Suprapubic skin (tissue), 4 donors: ENCODE measurements around the gene SLC22A23. TPM values are rescaled to one million over a fixed set of nuclear protein-coding genes. Genes with fewer than 3 reads are reported as not detected.

Experiments used
- DNase-seq, 2 donors: peaks; one replicate each; pipeline ENCODE4 v3.0.0-alpha.2; 2019; ENCODE audit warnings: low spot score in 2 of 2
- H3K27ac ChIP-seq: fragments of 200-600 bp; sonication (generic); one replicate; pipeline ENCODE4 v1.5.1; 2019
- H3K27me3 ChIP-seq: fragments of 200-600 bp; sonication (generic); one replicate; pipeline ENCODE4 v1.5.1; 2019
- H3K36me3 ChIP-seq: fragments of 200-600 bp; sonication (generic); one replicate; pipeline ENCODE4 v1.5.1; 2019
- H3K4me1 ChIP-seq: fragments of 200-600 bp; sonication (generic); one replicate; pipeline ENCODE4 v1.5.1; 2019
- H3K4me3 ChIP-seq: fragments of 200-600 bp; sonication (generic); one replicate; pipeline ENCODE4 v1.5.1; 2019; ENCODE audit warnings: mild to moderate bottlenecking
- H3K9me3 ChIP-seq: fragments of 200-600 bp; sonication (generic); one replicate; pipeline ENCODE4 v1.5.1; 2019
- EP300 ChIP-seq: sonication (generic); formaldehyde crosslinking; IDR thresholded peaks from one replicate; pipeline ENCODE4 v1.6.1; 2017; ENCODE audit warnings: antibody characterized with exemption
- POLR2A ChIP-seq, 2 donors: fragments of 450-650 bp; IDR thresholded peaks; one replicate each; pipeline ENCODE4 v1.6.1; 2017; ENCODE audit warnings: antibody characterized with exemption in 2 of 2, mild to moderate bottlenecking in 2 of 2, moderate library complexity in 2 of 2
- POLR2AphosphoS5 ChIP-seq, 3 donors: sonication (generic); formaldehyde crosslinking; IDR thresholded peaks; one replicate each; pipeline ENCODE4 v1.6.1; 2017; ENCODE audit warnings: antibody characterized with exemption in 3 of 3
- WGBS: methylation state at CpG from one replicate; pipeline ENCODE4 v1.1.5; 2018; 5-methylcytosine and 5-hydroxymethylcytosine counted together
- total RNA-seq, 4 donors: library from RNA; depleted of rRNA; stranded (reverse); fragments of >200 nt; gene quantifications; one replicate each; pipeline ENCODE4 v1.1.0, GENCODE V29; 2016
- TF ChIP-seq, protein P1 (sequence below), 2 donors: fragments of 200-600 bp in 1 of 2; fragments of 450-650 bp in 1 of 2; sonication (generic) in 1 of 2; IDR thresholded peaks; one replicate each; pipeline ENCODE4 v1.5.1; 2016 to 2019; ENCODE audit warnings: antibody characterized with exemption in 2 of 2, mild to moderate bottlenecking in 1 of 2, moderate library complexity in 1 of 2

Gene SLC22A23
- total RNA-seq, 4 donors from 2014 or later: 38.2 to 59.8 (median 48.1) TPM

DNA sequence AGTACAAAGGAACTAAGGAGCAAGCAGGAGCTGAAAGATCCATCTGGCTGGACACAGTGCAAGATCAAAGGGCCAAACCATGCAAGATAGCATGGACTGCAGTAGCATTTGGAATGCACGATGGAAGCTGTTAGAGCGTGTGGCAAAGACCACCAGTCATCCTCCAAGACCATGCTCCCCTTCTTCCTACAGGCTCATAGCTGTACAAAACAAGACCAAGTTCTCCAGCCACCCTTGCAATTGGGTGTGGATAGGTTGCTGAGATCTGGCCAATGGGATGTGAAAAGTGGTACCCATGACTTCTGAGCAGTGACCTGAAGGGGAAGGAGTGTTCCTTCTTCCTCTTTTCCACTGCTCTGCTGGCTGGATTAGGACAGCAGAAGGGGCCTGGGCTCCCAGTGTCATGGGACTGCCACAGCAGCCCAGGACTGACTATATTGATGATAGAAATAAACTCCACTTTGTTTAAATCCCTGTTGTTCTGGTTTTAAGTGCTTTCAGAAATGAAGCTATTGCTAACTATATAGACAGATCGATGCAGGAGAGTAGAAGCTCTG, 64.9 kb downstream of the SLC22A23 start:
- no peak for TF ChIP-seq POLR2AphosphoS5 (IDR thresholded peaks at IDR 0.05)
- TF ChIP-seq, protein P1, sequence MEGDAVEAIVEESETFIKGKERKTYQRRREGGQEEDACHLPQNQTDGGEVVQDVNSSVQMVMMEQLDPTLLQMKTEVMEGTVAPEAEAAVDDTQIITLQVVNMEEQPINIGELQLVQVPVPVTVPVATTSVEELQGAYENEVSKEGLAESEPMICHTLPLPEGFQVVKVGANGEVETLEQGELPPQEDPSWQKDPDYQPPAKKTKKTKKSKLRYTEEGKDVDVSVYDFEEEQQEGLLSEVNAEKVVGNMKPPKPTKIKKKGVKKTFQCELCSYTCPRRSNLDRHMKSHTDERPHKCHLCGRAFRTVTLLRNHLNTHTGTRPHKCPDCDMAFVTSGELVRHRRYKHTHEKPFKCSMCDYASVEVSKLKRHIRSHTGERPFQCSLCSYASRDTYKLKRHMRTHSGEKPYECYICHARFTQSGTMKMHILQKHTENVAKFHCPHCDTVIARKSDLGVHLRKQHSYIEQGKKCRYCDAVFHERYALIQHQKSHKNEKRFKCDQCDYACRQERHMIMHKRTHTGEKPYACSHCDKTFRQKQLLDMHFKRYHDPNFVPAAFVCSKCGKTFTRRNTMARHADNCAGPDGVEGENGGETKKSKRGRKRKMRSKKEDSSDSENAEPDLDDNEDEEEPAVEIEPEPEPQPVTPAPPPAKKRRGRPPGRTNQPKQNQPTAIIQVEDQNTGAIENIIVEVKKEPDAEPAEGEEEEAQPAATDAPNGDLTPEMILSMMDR (IDR thresholded peaks at IDR 0.05): no peak
- TF ChIP-seq POLR2A (IDR thresholded peaks at IDR 0.05): no peak
- no peak for TF ChIP-seq EP300
- Histone ChIP-seq H3K4me1 (peaks cover 36% of the 10 kb centered on the region), H3K9me3 (no peaks in the 10 kb centered on the region), H3K4me3 (no peak overlapping the region), H3K27me3 (no peaks in the 10 kb centered on the region), H3K27ac (no peak overlapping the region), H3K36me3 (no peaks in the 10 kb centered on the region)
- WGBS: 95% methylated on average over 3 of the region's 3 CpGs
- peak; percentile 29 to 38 for DNase-seq

DNA sequence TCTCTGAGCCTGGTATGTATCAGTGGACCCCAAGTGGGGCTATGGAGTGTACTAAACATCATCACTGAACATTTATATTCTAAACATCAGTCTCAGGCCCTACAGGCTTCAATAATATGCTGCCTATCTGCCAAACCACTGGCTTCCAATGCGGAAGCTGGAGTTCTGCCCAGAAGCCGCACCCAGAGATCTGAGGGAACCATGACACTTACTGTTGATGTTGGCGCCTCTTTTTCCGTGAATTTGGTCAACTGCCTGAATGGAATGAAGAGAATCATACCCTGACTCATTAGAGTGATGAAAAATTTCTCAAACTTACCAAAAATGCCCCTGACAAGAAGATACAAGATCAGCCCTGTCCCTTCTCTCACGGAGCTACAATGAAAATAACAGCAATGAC, 66.2 kb downstream of the SLC22A23 start:
- H3K9me3 ChIP-seq: no peaks in the 10 kb centered on the region
- H3K4me1 ChIP-seq: peaks cover 49% of the 10 kb centered on the region
- peak; percentile 91 to 94 for DNase-seq
- H3K4me3 ChIP-seq: no peak overlapping the region
- H3K36me3 ChIP-seq: no peaks in the 10 kb centered on the region
- 39% methylated on average over 5 of the region's 5 CpGs for WGBS
- TF ChIP-seq, protein P1 (IDR thresholded peaks at IDR 0.05): no peak
- peak in 2 of 3 donors; percentile 69 to 76 for TF ChIP-seq POLR2AphosphoS5 (IDR thresholded peaks at IDR 0.05)
- no peaks in the 10 kb centered on the region for H3K27me3 ChIP-seq
- H3K27ac ChIP-seq: peak overlapping the region; percentile 91

DNA sequence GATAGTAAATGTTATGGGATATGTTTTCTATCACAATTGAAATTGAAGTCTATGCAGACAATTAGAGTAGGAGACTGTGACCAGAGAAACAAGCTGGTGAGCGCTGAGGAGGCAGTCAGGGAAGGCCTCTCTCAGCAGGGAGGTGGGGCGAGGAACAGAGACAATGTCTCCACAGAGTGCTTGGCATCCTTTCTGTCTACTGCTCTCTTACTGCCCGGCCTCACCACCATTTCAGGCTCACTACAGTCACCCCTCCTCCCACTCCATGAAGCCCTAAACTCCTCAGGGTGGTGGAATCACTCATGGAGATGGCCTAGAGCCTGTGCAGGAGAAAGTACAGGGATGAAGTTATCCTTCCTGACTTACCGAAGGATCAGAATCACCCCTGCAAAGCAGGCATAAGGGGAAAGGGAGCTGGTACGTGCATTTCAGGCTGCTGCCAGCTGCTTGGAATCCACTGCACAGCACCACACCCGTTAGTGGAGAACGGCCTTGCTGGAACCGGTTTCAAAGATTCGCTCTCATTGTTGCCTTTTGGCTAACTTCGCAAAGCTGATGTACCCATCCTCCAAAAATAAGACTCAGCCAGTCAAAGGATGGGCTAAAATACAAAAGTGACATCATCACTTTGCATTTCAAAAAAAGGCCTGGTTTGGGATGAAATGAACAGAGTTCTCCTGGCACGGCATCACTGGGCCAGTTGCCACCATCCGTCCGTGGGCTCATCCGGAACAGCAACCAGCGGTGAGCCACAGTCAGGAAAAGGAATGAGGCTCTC, 67.3 kb downstream of the SLC22A23 start:
- H3K27me3 ChIP-seq: no peaks in the 10 kb centered on the region
- H3K9me3 ChIP-seq: no peaks in the 10 kb centered on the region
- H3K4me1 ChIP-seq: peaks cover 60% of the 10 kb centered on the region
- H3K27ac ChIP-seq: peak overlapping the region; percentile 91
- TF ChIP-seq POLR2AphosphoS5 (IDR thresholded peaks at IDR 0.05): peak in 2 of 3 donors; percentile 31 to 55
- no peak for TF ChIP-seq POLR2A (IDR thresholded peaks at IDR 0.05)
- TF ChIP-seq EP300: no peak
- TF ChIP-seq, protein P1 (IDR thresholded peaks at IDR 0.05): no peak
- H3K4me3 ChIP-seq: no peak overlapping the region
- 24% methylated on average over 15 of the region's 15 CpGs for WGBS
- H3K36me3 ChIP-seq: no peaks in the 10 kb centered on the region
- DNase-seq: peak; percentile 80 to 85

DNA sequence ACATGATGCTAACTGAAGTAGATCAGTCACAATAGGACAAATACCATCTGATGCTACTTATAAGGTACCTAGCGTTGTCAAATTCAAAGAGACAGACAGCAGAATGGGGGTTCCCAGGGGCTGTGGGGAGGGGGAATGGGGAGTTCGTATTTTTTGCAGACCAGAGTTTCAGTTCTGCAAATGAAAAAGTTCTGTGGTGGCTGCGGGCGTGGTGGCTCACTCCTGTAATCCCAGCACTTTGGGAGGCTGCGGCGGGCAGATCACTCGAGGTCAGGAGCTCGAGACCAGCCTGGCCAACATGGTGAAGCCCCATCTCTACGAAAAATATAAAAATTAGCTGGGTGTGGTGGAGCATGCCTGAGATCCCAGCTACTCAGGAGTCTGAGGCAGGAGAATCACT, 68.1 kb downstream of the SLC22A23 start:
- H3K4me1 ChIP-seq: peaks cover 65% of the 10 kb centered on the region
- 81% methylated on average over 9 of the region's 9 CpGs for WGBS

More for the DNA sequence above, 68.1 kb downstream of the SLC22A23 start:
- DNase-seq: peak in 1 of 2 donors; percentile 63
- H3K27ac ChIP-seq: peak overlapping the region; percentile 91
- H3K4me3 ChIP-seq: no peak overlapping the region
- H3K36me3 ChIP-seq: no peaks in the 10 kb centered on the region
- no peaks in the 10 kb centered on the region for H3K27me3 ChIP-seq
- TF ChIP-seq EP300 (no peak), POLR2A (IDR thresholded peaks at IDR 0.05) (no peak), POLR2AphosphoS5 (IDR thresholded peaks at IDR 0.05) (no peak)
- TF ChIP-seq, protein P1 (IDR thresholded peaks at IDR 0.05): no peak
- no peaks in the 10 kb centered on the region for H3K9me3 ChIP-seq
